Activated T-helper 1 cell treated with anti-CD3 and anti-CD28 coated beads, Interleukin-12 subunit alpha, Interleukin-12 subunit beta, Interleukin-2, Interleukin-4 antibody, amounts not matched to agents 30 ng/mL and 10 ng/mL and 1 ng/mL, durations not matched to agents 14 hours and 24 hours and 36 hours (primary cell): ENCODE measurements around the gene CYSRT1. TPM values are rescaled to one million over a fixed set of nuclear protein-coding genes. Genes with fewer than 3 reads are reported as not detected.
"Not testable (repeated sequence)": the region's sequence is repeated elsewhere in the genome, so short reads cannot be mapped to it uniquely, and the experiment has no call there.

Experiments used
- DNase-seq: peaks from one replicate; pipeline ENCODE4 v3.0.0; 2021; ENCODE audit warnings: low spot score
- H3K27ac Mint-ChIP-seq: one replicate; pipeline ENCODE4 v1.8.0; 2021; ENCODE audit warnings: mild to moderate bottlenecking, mixed read lengths
- H3K27me3 Mint-ChIP-seq: one replicate; pipeline ENCODE4 v1.8.0; 2022; ENCODE audit warnings: mild to moderate bottlenecking, moderate library complexity, mixed read lengths; ENCODE audit not compliant: insufficient read depth
- H3K36me3 Mint-ChIP-seq: one replicate; pipeline ENCODE4 v1.8.0; 2021; ENCODE audit warnings: low read depth, mixed read lengths
- H3K4me1 Mint-ChIP-seq: one replicate; pipeline ENCODE4 v1.8.0; 2021; ENCODE audit warnings: low read depth, mixed read lengths
- H3K4me3 Mint-ChIP-seq: one replicate; pipeline ENCODE4 v1.8.0; 2021; ENCODE audit warnings: mild to moderate bottlenecking, moderate library complexity, mixed read lengths
- H3K9me3 Mint-ChIP-seq: one replicate; pipeline ENCODE4 v1.8.0; 2021; ENCODE audit warnings: mixed read lengths
- intact Hi-C: fragments of 100-400 bp; cut with micrococcal nuclease; formaldehyde crosslinking; loops from one replicate; pipeline ENCODE4 v1.15.1; 2024
- total RNA-seq: library from RNA; stranded (reverse); gene quantifications from 2 replicates; pipeline ENCODE4 v1.2.3, GENCODE V29; 2022

The CYSRT1 gene
- total RNA-seq, 1 donor from 2014 or later, result 0.60 TPM

DNA sequence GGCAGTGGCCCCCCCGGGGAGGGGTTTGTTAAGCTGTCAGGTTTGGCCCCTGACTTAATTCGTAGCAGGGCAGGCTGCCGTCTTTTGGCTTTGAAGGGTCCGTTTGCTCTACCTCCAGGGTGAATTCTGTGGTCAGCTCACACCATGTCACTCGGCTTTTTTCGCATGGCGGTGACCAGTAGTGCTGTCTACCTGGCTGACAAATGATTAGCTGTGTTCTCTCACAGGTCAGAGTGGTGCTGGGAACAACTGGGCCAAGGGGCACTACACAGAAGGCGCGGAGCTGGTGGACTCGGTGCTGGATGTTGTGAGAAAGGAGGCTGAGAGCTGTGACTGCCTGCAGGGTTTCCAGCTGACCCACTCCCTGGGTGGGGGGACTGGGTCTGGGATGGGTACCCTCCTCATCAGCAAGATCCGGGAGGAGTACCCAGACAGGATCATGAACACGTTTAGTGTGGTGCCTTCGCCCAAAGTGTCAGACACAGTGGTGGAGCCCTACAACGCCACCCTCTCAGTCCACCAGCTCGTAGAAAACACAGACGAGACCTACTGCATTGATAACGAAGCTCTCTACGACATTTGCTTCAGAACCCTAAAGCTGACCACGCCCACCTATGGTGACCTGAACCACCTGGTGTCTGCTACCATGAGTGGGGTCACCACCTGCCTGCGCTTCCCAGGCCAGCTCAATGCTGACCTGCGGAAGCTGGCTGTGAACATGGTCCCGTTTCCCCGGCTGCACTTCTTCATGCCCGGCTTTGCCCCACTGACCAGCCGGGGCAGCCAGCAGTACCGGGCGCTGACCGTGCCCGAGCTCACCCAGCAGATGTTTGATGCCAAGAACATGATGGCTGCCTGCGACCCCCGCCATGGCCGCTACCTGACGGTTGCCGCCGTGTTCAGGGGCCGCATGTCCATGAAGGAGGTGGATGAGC is 17.6 kb downstream of the CYSRT1 start:
- DNase-seq, result no peak
- intact Hi-C loops, result loop anchor here (5.0 kb wide), 2 partner anchors 180 to 195 kb away; partner anchors contain the start of genes EXD3, NOXA1 and NPDC1
- no peaks in the 10 kb centered on the region for H3K9me3 Mint-ChIP-seq

DNA sequence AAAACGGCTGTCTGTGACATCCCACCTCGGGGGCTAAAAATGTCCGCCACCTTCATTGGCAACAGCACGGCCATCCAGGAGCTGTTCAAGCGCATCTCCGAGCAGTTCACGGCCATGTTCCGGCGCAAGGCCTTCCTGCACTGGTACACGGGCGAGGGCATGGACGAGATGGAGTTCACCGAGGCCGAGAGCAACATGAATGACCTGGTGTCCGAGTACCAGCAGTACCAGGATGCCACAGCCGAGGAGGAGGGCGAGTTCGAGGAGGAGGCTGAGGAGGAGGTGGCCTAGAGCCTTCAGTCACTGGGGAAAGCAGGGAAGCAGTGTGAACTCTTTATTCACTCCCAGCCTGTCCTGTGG is 18.3 kb downstream of the CYSRT1 start:
- H3K9me3 Mint-ChIP-seq, H3K27ac Mint-ChIP-seq, H3K27me3 Mint-ChIP-seq, DNase-seq: not testable (repeated sequence)
- Mint-ChIP-seq H3K4me3 (peak overlapping the region; percentile 92), H3K4me1 (peaks cover 22% of the 10 kb centered on the region), H3K36me3 (peaks cover 23% of the 10 kb centered on the region)
- intact Hi-C loops, result loop anchor here (5.0 kb wide), 2 partner anchors 179 to 196 kb away; partner anchors contain the start of genes EXD3, NOXA1 and NPDC1

More for the DNA sequence above, 17.6 kb downstream of the CYSRT1 start:
- H3K27ac Mint-ChIP-seq, result peak overlapping the region; percentile 77
- H3K36me3 Mint-ChIP-seq, result peaks cover 23% of the 10 kb centered on the region
- peaks cover 22% of the 10 kb centered on the region for H3K4me1 Mint-ChIP-seq
- H3K4me3 Mint-ChIP-seq, result peak overlapping the region; percentile 92
- no peaks in the 10 kb centered on the region for H3K27me3 Mint-ChIP-seq

DNA sequence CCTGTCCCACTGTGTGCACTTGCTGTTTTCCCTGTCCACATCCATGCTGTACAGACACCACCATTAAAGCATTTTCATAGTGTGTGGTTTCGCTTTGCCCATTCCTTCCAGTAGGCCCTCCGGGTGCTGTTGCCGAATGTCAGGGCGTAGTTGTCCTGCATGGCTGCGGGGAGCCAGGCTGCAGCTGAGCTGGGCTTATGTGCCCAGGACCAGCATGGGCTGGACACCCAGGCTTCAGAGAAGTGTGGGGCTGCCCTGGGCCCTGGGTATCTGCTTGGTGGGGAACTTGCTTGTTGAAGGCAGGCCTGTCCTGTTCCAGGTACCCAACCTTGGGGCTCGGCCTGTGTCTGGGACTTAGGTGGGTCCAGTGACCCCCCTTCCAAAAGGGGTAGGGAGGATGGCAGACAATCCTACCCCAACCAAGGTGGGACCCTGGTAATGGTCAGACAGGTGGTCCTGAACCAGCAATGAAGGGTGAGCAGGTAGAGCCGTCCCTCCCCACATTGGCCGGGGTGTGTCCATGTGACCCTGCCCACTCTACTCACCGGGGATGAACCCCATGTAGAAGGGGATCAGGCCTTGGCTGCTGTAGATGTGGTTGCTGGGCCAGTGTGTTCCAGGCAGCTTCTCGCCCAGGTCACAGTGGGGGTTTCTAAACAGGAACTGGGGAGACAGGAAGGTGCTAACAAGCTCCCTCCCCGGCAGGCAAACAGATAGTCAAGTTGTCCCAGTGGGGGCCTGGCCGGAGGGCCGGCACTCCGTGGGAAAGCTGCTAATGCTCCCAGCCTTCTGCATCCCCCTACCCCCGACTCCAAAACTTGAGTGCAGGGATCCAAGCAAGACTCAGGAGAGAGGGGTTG is 18.9 kb downstream of the CYSRT1 start:
- intact Hi-C loops, result loop anchor here (5.0 kb wide), 2 partner anchors 178 to 197 kb away; partner anchors contain the start of genes EXD3, NOXA1 and NPDC1
- Mint-ChIP-seq H3K4me3 (peak overlapping the region; percentile 92), H3K9me3 (no peaks in the 10 kb centered on the region)

DNA sequence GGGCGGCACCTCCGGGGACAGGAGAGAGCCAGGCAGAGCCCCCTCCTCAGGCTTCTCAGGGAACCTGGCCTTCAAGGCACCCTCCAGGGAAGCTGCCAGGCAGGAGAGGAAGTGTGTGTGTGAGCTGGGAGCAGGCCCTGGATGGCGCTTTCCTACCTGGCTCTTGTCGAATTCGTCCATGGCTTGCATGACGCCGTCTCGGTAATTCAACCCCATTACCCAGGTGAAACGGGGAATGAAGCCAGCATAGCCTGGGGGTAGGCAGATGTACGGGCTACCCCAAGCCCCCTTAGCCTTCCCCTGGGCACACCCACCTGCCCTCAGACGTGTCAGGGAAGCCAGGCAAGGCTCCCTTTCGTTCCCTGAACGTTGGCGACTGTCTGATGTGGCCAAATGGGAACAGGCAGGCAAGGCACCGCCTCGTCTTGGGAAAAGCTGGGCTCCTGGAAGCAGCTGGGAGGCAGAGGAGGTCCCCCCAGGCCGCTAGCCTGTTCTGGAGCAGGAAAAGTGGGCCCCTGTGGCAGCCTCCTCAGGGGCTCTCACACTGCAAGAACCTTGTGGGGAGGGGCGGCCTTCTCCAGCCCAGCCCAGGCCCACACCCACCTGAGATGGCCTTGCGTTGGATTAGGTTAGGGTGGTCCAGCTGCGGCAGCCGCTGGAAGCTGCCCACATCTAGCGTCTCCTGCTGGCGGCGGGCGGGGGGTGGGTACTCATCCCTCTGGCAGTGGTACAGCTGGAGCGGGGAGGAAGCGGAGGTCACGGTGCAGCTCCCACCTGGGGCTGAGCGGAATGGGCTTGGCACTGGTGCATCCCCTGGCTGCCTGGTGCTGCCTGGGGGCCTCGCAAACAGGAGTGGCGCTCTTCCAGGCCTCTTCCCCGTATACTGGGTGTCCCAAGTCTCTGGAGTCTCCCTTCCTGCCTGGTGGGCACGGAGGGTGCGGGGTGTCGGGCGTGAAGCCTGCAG is 19.8 kb downstream of the CYSRT1 start:
- no peaks in the 10 kb centered on the region for H3K27me3 Mint-ChIP-seq
- peaks cover 22% of the 10 kb centered on the region for H3K4me1 Mint-ChIP-seq
- H3K27ac Mint-ChIP-seq, result peak overlapping the region; percentile 52
- peaks cover 21% of the 10 kb centered on the region for H3K36me3 Mint-ChIP-seq
- H3K4me3 Mint-ChIP-seq, result no peak overlapping the region
- intact Hi-C loops, result loop anchor here (5.0 kb wide), 2 partner anchors 178 to 197 kb away; partner anchors contain the start of genes EXD3, NOXA1 and NPDC1
- no peaks in the 10 kb centered on the region for H3K9me3 Mint-ChIP-seq
- DNase-seq, result no peak

More for the DNA sequence above, 18.9 kb downstream of the CYSRT1 start:
- Mint-ChIP-seq H3K27me3 (no peaks in the 10 kb centered on the region), H3K4me1 (peaks cover 22% of the 10 kb centered on the region), H3K27ac (peak overlapping the region; percentile 52), H3K36me3 (peaks cover 23% of the 10 kb centered on the region)
- DNase-seq, result no peak

DNA sequence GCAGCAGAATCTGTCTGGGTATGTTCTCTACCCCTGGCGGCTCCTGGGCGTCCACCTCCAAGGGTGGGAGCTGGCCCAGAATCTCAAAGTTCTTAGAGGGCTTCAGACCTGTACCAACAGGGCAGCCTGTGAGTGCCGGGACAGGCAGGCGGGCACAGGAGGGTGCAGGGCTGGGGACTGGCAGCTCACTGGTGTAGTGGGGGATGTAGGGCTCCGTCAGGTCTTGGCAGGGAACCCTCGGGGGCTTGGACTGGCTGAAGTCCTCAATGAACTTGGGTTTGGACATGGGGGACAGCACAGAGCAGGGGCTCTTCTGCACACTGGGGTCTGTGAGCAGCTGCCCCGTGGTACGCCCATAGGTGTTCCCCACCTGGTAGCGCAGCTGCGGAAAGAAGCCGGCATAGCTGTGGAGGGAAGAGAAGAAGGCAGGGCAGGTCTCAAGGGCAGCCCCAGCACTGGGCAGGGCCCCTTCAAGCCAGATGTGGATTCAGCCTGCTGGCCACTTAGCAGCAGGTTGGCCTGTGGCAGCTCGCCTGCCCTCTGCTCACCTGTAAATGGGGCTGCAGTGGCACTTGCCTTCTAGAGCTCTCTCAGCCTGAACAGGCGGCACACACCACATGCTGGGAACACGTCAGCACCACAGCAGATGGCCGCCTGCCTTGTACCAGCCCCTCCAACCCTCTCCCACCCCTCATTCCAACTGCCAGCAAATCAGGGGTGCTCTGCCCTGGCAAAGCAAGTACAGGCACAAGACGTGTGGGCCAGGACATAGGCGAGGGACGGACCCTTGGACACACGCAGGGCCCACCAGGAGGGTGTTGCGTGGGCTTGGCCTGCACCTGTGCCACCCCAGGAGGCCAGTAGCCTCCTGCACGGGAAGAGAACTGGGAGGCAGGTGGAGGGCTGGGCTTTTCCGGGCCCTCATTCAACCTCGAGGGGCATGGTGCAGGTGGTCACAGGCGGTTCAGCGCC is 20.8 kb downstream of the CYSRT1 start:
- intact Hi-C loops, result no loop called here
- H3K4me3 Mint-ChIP-seq, result no peak overlapping the region
- H3K36me3 Mint-ChIP-seq, result peaks cover 21% of the 10 kb centered on the region
- H3K27me3 Mint-ChIP-seq, result no peaks in the 10 kb centered on the region
- DNase-seq, result no peak
- peaks cover 22% of the 10 kb centered on the region for H3K4me1 Mint-ChIP-seq
- H3K9me3 Mint-ChIP-seq, result no peaks in the 10 kb centered on the region
- no peak overlapping the region for H3K27ac Mint-ChIP-seq

DNA sequence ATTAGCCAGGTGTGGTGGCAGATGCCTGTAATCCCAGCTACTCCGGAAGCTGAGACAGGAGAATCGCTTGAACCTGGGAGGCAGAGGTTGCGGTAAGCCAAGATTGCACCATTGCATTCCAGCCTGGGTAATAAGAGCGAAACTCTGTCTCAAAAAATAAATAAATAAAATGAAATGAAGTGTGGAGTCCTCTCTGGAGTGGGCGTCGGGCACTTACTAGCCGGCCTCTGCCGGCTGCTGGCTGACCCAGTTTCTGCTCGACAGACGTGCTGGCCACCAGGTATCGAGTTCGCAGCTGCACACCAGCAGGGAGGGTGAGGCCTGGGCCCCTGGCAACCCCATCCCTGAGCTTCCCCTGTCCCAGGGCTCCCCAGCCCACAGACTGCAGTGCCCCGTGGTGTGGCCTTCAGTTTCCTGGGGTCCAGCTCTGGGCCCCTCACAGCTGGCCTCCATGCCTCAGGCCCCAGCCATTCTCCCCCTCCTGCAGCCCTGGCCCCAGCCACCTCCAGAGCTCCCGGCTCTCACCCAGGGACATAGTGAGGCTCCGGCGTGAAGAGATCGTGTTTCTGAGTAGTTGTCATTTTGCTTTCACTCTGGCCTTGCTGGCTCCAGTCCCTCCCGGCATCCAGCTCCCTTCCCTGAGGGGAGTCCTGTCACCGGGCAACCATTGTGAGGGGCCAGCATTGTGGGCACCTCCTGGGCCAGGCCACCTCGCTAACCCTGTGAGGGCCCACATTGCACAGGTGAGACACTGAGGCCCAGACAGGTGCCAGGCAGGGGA is 22.4 kb downstream of the CYSRT1 start:
- H3K27ac Mint-ChIP-seq, result no peak overlapping the region
- intact Hi-C loops, result no loop called here
- no peak overlapping the region for H3K4me3 Mint-ChIP-seq
- peaks cover 20% of the 10 kb centered on the region for H3K4me1 Mint-ChIP-seq
- DNase-seq, result no peak
- H3K27me3 Mint-ChIP-seq, result no peaks in the 10 kb centered on the region
- peaks cover 17% of the 10 kb centered on the region for H3K36me3 Mint-ChIP-seq
- no peaks in the 10 kb centered on the region for H3K9me3 Mint-ChIP-seq

DNA sequence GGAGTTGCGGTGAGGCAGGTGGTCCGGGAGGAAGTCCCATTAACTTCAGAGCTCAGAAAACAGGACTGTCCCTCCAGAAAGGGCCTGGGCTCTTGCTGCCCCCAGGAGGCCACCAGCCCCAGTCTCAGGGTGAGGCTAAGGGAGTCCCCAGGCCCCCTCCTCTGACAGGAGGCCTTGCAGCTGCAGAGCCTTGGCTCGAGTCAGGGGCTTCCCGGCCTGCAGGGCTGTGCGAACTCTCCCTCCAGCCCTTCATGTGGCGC is 22.9 kb downstream of the CYSRT1 start:
- Mint-ChIP-seq H3K27ac (no peak overlapping the region), H3K27me3 (no peaks in the 10 kb centered on the region), H3K4me3 (no peak overlapping the region), H3K9me3 (no peaks in the 10 kb centered on the region), H3K4me1 (peaks cover 15% of the 10 kb centered on the region), H3K36me3 (peaks cover 12% of the 10 kb centered on the region)
- DNase-seq, result no peak
- intact Hi-C loops, result no loop called here

DNA sequence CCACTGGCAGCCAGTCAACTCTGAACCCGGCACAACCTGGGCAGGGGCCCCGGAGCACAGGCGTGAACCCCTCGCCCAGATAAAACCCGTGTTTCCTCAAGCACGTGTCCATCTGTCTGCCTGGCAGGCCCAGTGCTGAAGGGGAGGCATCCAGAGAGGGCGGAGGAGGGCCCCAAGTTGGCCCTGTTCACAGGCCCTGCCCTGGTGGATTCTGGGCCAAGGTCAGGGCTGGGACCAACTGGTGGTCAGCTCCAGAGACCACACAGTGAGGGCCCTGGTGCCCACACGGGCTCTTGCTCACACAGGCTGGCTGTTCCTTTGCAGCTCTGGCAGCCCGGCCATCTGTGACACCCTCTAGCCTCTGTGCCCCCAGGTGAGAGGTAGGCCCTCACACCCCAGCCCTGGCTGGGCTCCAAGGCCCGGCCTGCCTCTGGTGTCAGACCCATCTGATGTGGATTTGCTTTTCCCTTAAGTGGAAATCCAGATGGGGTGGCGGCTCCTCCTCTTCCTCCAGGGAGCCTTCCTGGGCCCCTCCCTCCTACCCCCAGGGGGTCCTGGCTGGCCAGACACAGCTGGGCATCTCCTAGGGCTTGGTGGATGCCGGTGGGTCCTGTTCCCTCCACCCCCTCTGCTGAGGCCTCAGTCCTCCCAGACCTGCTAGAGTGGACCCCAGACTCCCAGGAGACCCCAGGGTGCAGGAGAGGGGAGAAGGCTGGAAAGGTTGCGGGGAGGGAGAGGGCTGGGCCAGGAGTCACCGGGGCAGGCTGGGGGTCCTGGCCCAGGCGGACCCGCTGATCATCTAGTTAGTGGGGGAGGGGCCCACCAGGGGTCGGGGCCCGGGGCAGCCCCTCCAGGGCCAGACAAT is 25.6 kb downstream of the CYSRT1 start:
- intact Hi-C loops, result no loop called here
- H3K4me3 Mint-ChIP-seq, result no peak overlapping the region
- H3K27me3 Mint-ChIP-seq, result peaks cover 2% of the 10 kb centered on the region

DNA sequence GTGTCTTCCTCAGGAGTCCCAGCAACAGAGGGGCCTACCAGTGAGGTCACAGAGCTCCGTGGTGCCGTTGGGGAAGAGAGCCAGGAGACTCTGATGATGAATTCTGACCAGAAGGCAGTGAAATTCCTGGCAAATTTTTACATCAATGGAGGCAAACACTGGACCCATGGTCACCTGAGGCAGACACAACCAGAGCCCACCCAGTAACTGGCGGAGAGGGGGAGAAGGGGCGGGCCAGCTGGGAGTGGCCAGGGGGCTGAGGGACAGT is 26.2 kb downstream of the CYSRT1 start, which contains the start of gene STPG3:
TSS of gene STPG3 (plus strand) at position 93 of the 268 bp plus-strand sequence. CDS start at position 94, 1 bp downstream.
- H3K9me3 Mint-ChIP-seq, result no peaks in the 10 kb centered on the region
- no peak within 1 kb of the TSS for H3K27ac Mint-ChIP-seq
- H3K4me1 Mint-ChIP-seq, result peaks cover 5% of the 10 kb centered on the region
- peaks cover 2% of the 10 kb centered on the region for H3K27me3 Mint-ChIP-seq
- intact Hi-C loops, result no loop called here
- H3K36me3 Mint-ChIP-seq, result no peaks in the 10 kb centered on the region
- DNase-seq, result no peak
- H3K4me3 Mint-ChIP-seq, result no peak within 1 kb of the TSS

More for the DNA sequence above, 25.6 kb downstream of the CYSRT1 start:
- Mint-ChIP-seq H3K27ac (no peak overlapping the region), H3K9me3 (no peaks in the 10 kb centered on the region), H3K4me1 (peaks cover 5% of the 10 kb centered on the region), H3K36me3 (no peaks in the 10 kb centered on the region)
- DNase-seq, result no peak

DNA sequence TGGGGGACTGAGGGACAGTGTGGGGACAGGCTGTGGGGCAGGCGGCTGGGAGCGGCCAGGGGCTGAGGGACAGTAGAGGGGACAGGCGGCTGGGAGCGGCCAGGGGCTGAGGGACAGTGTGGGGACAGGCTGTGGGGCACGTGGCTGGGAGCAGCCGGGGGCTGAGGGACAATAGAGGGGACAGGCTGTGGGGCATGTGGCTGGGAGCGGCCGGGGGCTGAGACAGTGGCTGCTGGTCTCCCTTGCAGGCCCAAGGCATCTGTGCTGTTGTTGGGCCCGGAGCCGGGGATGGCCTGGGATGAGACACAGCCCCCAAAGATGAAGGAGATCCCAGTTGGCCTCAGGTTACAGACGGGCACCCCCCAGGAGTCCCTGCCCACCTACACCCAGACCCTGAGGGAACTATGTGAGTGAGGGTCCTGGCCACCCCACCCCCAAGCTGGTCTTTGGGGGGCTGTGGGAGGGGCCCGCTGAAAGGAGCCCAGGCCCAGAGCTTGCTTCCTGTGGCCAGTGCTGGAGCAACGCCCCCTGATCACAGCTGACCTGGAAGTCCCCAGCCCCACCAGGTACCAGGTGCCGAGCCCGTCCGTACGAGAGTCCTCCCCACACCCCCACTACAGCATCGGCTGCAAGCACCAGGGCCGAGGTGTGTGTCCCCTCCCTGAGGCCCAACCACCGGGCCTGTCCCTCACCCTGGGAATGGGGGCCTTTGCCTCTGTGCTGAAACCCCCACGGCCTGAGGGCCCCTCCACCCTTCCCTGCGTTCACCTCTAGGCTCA is 26.7 kb downstream of the CYSRT1 start:
- Mint-ChIP-seq H3K27me3 (peaks cover 2% of the 10 kb centered on the region), H3K4me3 (no peak overlapping the region), H3K36me3 (no peaks in the 10 kb centered on the region), H3K27ac (no peak overlapping the region), H3K9me3 (no peaks in the 10 kb centered on the region), H3K4me1 (peaks cover 5% of the 10 kb centered on the region)
- intact Hi-C loops, result no loop called here
- no peak for DNase-seq
